ENCODE data around the gene TTLL8. TPM values are rescaled to one million over a fixed set of nuclear protein-coding genes. Genes with fewer than 3 reads are reported as not detected.
A peak's percentile ranks its signal among the peaks of the same experiment; 100 is the strongest.

Gene TTLL8
- polyA plus RNA-seq, 2 of the 4 experiments (the other 2 are of a cell fraction): not detected

- no peaks in the 10 kb centered on the region for H3K9me3 ChIP-seq
- POLR2A ChIA-PET: interaction anchor here (0.5 to 2.1 kb wide), 3 partner anchors 10 to 59 kb away, joined by 3 to 13 read pairs (median 3); partner anchors contain the start of gene PIM3
- WGBS (ENCODE audit: missing lambda C conversion rate): 20% methylated on average over 3 of the region's 81 CpGs
- DNase-seq (ENCODE audit: low read depth in 1 of 2, low spot score in 1 of 2): peak; percentile 33 to 84
- H3K4me2 ChIP-seq: peak overlapping the region; percentile 89
- CTCF ChIA-PET: interaction anchor here (0.8 to 1.1 kb wide), 2 partner anchors 9 to 38 kb away, joined by 3 to 4 read pairs; no protein-coding TSS in a partner anchor
- H3K4me1 ChIP-seq: peaks cover 34% of the 10 kb centered on the region
- H3K27ac ChIP-seq: peak overlapping the region; percentile 92 to 96
- no peak for FAIRE-seq
- peak overlapping the region; percentile 52 for H3K4me3 ChIP-seq
- ATAC-seq: peak; percentile 35 to 70
- TF ChIP-seq CBX2 (IDR thresholded peaks at IDR 0.05; ENCODE audit: borderline replicate concordance, low read depth) (no peak), JUN (IDR thresholded peaks at IDR 0.05) (peak; percentile 18 to 36; a peak in 1 of 5 replicates), NR3C1 (IDR thresholded peaks at IDR 0.05) (no peak), ESRRA (IDR thresholded peaks at IDR 0.05; ENCODE audit: borderline replicate concordance, low read length) (no peak), JUNB (IDR thresholded peaks at IDR 0.05) (no peak), HMGXB4 (CRISPR knock-in tag; IDR thresholded peaks at IDR 0.05; ENCODE audit: borderline replicate concordance) (no peak), POLR2A (IDR thresholded peaks at IDR 0.05; ENCODE audit: low read length) (0 out of 2 replicates have a peak, but pooled peaks have one; percentile 25), E2F6 (IDR thresholded peaks at IDR 0.05; ENCODE audit: borderline replicate concordance, low read depth) (0 out of 2 replicates have a peak, but pooled peaks have one; percentile 0), MAX (IDR thresholded peaks at IDR 0.05) (no peak), PHF8 (IDR thresholded peaks at IDR 0.05; ENCODE audit: borderline replicate concordance, low read depth) (0 out of 2 replicates have a peak, but pooled peaks have one; percentile 7), RNF2 (IDR thresholded peaks at IDR 0.05; ENCODE audit: borderline replicate concordance, low read depth) (0 out of 2 replicates have a peak, but pooled peaks have one; percentile 16), RARB (CRISPR knock-in tag; IDR thresholded peaks at IDR 0.05) (no peak), ZC3H11A (IDR thresholded peaks at IDR 0.05) (no peak)
- TF ChIP-seq, protein P1, sequence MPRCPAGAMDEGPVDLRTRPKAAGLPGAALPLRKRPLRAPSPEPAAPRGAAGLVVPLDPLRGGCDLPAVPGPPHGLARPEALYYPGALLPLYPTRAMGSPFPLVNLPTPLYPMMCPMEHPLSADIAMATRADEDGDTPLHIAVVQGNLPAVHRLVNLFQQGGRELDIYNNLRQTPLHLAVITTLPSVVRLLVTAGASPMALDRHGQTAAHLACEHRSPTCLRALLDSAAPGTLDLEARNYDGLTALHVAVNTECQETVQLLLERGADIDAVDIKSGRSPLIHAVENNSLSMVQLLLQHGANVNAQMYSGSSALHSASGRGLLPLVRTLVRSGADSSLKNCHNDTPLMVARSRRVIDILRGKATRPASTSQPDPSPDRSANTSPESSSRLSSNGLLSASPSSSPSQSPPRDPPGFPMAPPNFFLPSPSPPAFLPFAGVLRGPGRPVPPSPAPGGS (IDR thresholded peaks at IDR 0.05): 0 out of 3 replicates have a peak, but pooled peaks have one; percentile 41
Observed at GRCh38 chr22:49971232-49972162, 86.6 kb downstream of the TTLL8 start.

DNA sequence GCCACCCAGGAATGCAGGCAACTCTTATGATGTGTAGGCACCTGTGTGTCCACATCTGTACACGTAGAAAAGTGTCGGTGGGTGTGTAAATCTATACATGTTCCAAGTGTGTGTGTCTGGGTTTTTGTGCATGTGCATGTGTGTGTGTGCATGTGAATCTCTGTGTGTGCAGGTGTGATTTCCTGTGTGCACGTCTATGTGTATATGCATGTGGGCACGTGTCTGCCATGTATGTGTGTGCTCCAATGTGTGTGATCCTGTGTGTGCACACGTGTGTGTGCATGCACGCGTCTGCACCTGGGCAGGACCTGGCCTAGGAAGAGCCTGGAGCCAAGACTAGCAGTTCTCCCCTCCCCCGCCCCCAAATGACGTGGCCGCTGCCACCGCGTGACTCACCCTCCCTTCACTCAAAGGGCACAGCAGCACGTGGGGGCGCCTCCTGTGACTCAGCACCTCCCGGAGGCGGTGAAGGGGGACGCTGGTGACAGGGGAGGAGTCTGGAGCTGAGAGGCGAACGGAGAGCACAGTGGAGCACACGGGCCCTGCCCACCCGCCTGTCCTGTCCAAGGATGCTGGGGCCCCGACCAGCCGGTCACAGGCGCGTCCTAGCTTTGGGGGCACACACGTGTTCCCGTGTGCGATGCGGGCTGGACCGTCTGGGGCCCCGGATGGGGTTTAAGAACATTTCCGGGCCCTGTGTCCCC is 87.4 kb downstream of the TTLL8 start:
- H3K27ac ChIP-seq: peak overlapping the region; percentile 92 to 96
- POLR2A ChIA-PET: interaction anchor here (0.6 to 2.1 kb wide), 3 partner anchors 9 to 157 kb away, joined by 3 to 13 read pairs (median 3); partner anchors contain the start of gene PIM3
- FAIRE-seq (peak; percentile 51), ATAC-seq (peak; percentile 75 to 87), DNase-seq (ENCODE audit: low read depth in 1 of 2, low spot score in 1 of 2) (peak; percentile 80 to 98)
- H3K4me1 ChIP-seq: peaks cover 31% of the 10 kb centered on the region
- peak overlapping the region; percentile 89 for H3K4me2 ChIP-seq
- no peaks in the 10 kb centered on the region for H3K9me3 ChIP-seq
- 3% methylated on average over 11 of the region's 32 CpGs for WGBS (ENCODE audit: missing lambda C conversion rate)
- peak overlapping the region; percentile 52 for H3K4me3 ChIP-seq
- CTCF ChIA-PET: interaction anchor here (0.8 to 1.1 kb wide), 2 partner anchors 8 to 38 kb away, joined by 3 to 4 read pairs; no protein-coding TSS in a partner anchor
- TF ChIP-seq MAX (IDR thresholded peaks at IDR 0.05) (peak; percentile 99), JUNB (IDR thresholded peaks at IDR 0.05) (peak; percentile 81), EP300 (IDR thresholded peaks at IDR 0.05) (peak in 1 of 2 experiments; percentile 49; a peak in 1 of 5 replicates), POLR2A (IDR thresholded peaks at IDR 0.05; ENCODE audit: low read length) (peak; percentile 53), HOXB13 (CRISPR knock-in tag; IDR thresholded peaks at IDR 0.05; ENCODE audit: low read depth) (no peak), CTCF (IDR thresholded peaks at IDR 0.05) (no peak), NPAS2 (CRISPR knock-in tag; IDR thresholded peaks at IDR 0.05; ENCODE audit: borderline replicate concordance) (peak; percentile 54; the same call in 1 of the 2 replicates), MAFK (IDR thresholded peaks at IDR 0.05; ENCODE audit: partially characterized antibody) (peak; percentile 93), FOSL2 (IDR thresholded peaks at IDR 0.05) (peak; percentile 89), FOSL2 (CRISPR knock-in tag; IDR thresholded peaks at IDR 0.05) (peak; percentile 100), GATA3 (IDR thresholded peaks at IDR 0.05; ENCODE audit: borderline replicate concordance) (peak; percentile 67), PHF8 (IDR thresholded peaks at IDR 0.05; ENCODE audit: borderline replicate concordance, low read depth) (peak; percentile 70; the same call in 1 of the 2 replicates), RARB (CRISPR knock-in tag; IDR thresholded peaks at IDR 0.05) (no peak), CBX2 (IDR thresholded peaks at IDR 0.05; ENCODE audit: borderline replicate concordance, low read depth) (no peak), BHLHE40 (IDR thresholded peaks at IDR 0.05; ENCODE audit: low read depth, low read length) (peak; percentile 85)
- TF ChIP-seq, protein P2, sequence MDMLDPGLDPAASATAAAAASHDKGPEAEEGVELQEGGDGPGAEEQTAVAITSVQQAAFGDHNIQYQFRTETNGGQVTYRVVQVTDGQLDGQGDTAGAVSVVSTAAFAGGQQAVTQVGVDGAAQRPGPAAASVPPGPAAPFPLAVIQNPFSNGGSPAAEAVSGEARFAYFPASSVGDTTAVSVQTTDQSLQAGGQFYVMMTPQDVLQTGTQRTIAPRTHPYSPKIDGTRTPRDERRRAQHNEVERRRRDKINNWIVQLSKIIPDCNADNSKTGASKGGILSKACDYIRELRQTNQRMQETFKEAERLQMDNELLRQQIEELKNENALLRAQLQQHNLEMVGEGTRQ (IDR thresholded peaks at IDR 0.05): peak; percentile 94
- TF ChIP-seq, protein P3, sequence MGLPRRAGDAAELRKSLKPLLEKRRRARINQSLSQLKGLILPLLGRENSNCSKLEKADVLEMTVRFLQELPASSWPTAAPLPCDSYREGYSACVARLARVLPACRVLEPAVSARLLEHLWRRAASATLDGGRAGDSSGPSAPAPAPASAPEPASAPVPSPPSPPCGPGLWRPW (IDR thresholded peaks at IDR 0.05): no peak

All from A549 (cell line).